Eye (tissue), 1 donor: Measurements from ENCODE around the gene SLC5A2.
"Not testable (repeated sequence)": the region's sequence is repeated elsewhere in the genome, so short reads cannot be mapped to it uniquely, and the experiment has no call there.

Experiments used
- DNase-seq: peaks from one replicate; pipeline ENCODE4 v3.0.0-alpha.2; 2015

The SLC5A2 gene

GRCh38 chr16:31499928-31500327 is 17.0 kb downstream of the SLC5A2 start:
- DNase-seq: no peak

- DNase-seq: no peak
These were observed 18.5 kb downstream of the SLC5A2 start for GRCh38 chr16:31501226-31501965.

GRCh38 chr16:31501966-31502348 is 19.0 kb downstream of the SLC5A2 start:
- no peak for DNase-seq

GRCh38 chr16:31502981-31503380 is 20.1 kb downstream of the SLC5A2 start:
- no peak for DNase-seq

GRCh38 chr16:31503555-31503954 is 20.6 kb downstream of the SLC5A2 start:
- DNase-seq: not testable (repeated sequence)

GRCh38 chr16:31504159-31504558 is 21.2 kb downstream of the SLC5A2 start:
- DNase-seq: no peak

GRCh38 chr16:31505483-31505882 is 22.6 kb downstream of the SLC5A2 start:
- no peak for DNase-seq

- no peak for DNase-seq
These were observed 24.6 kb downstream of the SLC5A2 start for GRCh38 chr16:31507617-31507928.

- DNase-seq: peak; percentile 97
These were observed 25.2 kb downstream of the SLC5A2 start, which contains the start of gene RUSF1 for GRCh38 chr16:31507929-31508705. Gene RUSF1, minus strand, starts transcription at chr16:31508391. Its CDS starts 18 bp downstream, at chr16:31508373.

- DNase-seq: no peak
These were observed 25.8 kb downstream of the SLC5A2 start for GRCh38 chr16:31508706-31509195.

GRCh38 chr16:31513126-31513525 is 30.2 kb downstream of the SLC5A2 start:
- DNase-seq: no peak

GRCh38 chr16:31513884-31514283 is 31.0 kb downstream of the SLC5A2 start:
- DNase-seq: no peak

- no peak for DNase-seq
These were observed 35.0 kb downstream of the SLC5A2 start for GRCh38 chr16:31517800-31518402.

- DNase-seq: no peak
These were observed 37.0 kb downstream of the SLC5A2 start for GRCh38 chr16:31519759-31520431.

GRCh38 chr16:31521368-31521767 is 38.4 kb downstream of the SLC5A2 start:
- no peak for DNase-seq

- no peak for DNase-seq
These were observed 39.1 kb downstream of the SLC5A2 start for GRCh38 chr16:31522071-31522470.

- not testable (repeated sequence) for DNase-seq
These were observed 40.8 kb downstream of the SLC5A2 start for GRCh38 chr16:31523768-31524167.

- no peak for DNase-seq
These were observed 42.2 kb downstream of the SLC5A2 start for GRCh38 chr16:31525113-31525512.

- no peak for DNase-seq
These were observed 44.9 kb downstream of the SLC5A2 start, which contains the start of gene AHSP for GRCh38 chr16:31527734-31528274. Gene AHSP, plus strand, starts transcription at chr16:31527900. Its CDS starts 240 bp downstream, at chr16:31528140.

- no peak for DNase-seq
These were observed 45.7 kb downstream of the SLC5A2 start for GRCh38 chr16:31528523-31529107.

GRCh38 chr16:31529108-31529936 is 46.4 kb downstream of the SLC5A2 start:
- peak; percentile 79 for DNase-seq
